ENCODE results near the gene TRIM9. TPM values are rescaled to one million over a fixed set of nuclear protein-coding genes. Genes with fewer than 3 reads are reported as not detected.
A peak's percentile ranks its signal among the peaks of the same experiment; 100 is the strongest.

TRIM9 gene
- total RNA-seq, 4 donors from 2014 or later = 0.84 to 4.7 (median 1.4) TPM

DNA sequence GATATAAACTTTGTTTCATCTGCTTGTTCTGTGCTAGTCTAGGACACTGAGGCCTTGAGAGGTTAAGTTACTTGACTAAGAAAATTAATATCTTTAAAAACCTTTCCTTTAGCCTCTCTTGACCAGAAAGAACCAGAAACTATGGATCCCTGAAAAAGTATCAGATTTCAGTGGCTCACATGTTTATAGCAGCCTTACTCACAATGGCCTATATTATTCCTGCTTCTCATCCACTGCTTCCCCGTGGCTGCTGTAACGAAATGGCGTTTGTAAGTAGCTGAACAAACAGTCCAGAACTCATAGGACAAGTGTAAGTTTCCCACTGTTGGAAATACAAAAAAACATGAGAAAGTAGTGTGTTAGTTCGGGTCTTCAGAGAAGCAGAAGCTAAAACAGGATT, 147.5 kb downstream of the TRIM9 start:
- ATAC-seq = no peak
- no peak overlapping the region for H3K27ac ChIP-seq
- H3K27me3 ChIP-seq = no peaks in the 10 kb centered on the region
- no peak overlapping the region for H3K4me3 ChIP-seq
- peaks cover 0 to 19% (median 0%) of the 10 kb centered on the region in 3 donors for H3K4me1 ChIP-seq
- H3K36me3 ChIP-seq = no peaks in the 10 kb centered on the region
- WGBS, 2 donors (ENCODE audit: low coverage in 1 of 2) = 46% methylated on average over 4 of the region's 4 CpGs; no CpG with 5 or more reads in 1 of the 2 donors
- TF ChIP-seq POLR2AphosphoS5 (IDR thresholded peaks at IDR 0.05) (no peak), CTCF (IDR thresholded peaks at IDR 0.05) (no peak), EP300 (IDR thresholded peaks at IDR 0.05) (no peak), POLR2A (IDR thresholded peaks at IDR 0.05) (no peak)
- no peaks in the 10 kb centered on the region for H3K9me3 ChIP-seq

DNA sequence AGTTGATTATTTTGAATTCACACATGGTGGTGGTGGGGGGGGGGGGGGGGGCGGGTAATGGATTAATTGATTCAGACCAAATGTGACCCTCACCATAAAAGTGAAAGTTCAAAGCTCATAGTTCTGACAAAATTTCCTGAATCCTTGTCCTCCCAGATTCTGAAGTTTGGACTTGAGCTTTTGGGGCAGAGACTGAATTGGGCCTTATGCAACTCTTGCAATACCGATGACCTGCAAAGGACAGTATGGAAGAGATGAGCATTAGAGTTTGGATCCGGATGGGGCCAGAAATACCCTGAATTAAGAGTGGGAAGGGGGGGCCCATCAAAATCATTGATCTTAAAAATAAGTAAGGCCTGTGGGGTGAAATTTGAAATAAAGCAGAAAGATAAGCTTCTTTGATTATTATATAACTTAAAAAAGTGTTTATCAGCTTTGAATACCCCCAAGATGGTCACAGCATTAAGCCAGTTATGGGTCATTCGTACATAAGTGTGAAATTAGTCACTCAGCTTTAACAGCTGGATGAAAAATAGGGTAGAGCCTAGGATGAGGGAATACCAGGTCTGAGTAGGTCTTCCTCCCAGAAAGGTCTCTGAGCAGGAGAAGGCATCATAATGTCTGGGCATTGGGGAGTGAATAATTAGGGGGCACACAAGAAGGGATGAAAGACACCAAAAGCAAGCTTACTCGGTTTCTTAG, 148.5 kb downstream of the TRIM9 start:
- H3K27ac ChIP-seq = no peak overlapping the region
- WGBS, 2 donors (ENCODE audit: low coverage in 1 of 2) = 89 to 100% methylated on average over 4 to 5 of the region's 5 CpGs
- H3K9me3 ChIP-seq = no peaks in the 10 kb centered on the region
- H3K4me1 ChIP-seq = peaks cover 0 to 19% (median 0%) of the 10 kb centered on the region in 3 donors
- H3K27me3 ChIP-seq = no peaks in the 10 kb centered on the region
- H3K4me3 ChIP-seq = no peak overlapping the region
- no peak for TF ChIP-seq POLR2AphosphoS5 (IDR thresholded peaks at IDR 0.05)
- no peak for TF ChIP-seq EP300 (IDR thresholded peaks at IDR 0.05)
- no peak for TF ChIP-seq POLR2A (IDR thresholded peaks at IDR 0.05)
- ATAC-seq = no peak
- no peaks in the 10 kb centered on the region for H3K36me3 ChIP-seq

DNA sequence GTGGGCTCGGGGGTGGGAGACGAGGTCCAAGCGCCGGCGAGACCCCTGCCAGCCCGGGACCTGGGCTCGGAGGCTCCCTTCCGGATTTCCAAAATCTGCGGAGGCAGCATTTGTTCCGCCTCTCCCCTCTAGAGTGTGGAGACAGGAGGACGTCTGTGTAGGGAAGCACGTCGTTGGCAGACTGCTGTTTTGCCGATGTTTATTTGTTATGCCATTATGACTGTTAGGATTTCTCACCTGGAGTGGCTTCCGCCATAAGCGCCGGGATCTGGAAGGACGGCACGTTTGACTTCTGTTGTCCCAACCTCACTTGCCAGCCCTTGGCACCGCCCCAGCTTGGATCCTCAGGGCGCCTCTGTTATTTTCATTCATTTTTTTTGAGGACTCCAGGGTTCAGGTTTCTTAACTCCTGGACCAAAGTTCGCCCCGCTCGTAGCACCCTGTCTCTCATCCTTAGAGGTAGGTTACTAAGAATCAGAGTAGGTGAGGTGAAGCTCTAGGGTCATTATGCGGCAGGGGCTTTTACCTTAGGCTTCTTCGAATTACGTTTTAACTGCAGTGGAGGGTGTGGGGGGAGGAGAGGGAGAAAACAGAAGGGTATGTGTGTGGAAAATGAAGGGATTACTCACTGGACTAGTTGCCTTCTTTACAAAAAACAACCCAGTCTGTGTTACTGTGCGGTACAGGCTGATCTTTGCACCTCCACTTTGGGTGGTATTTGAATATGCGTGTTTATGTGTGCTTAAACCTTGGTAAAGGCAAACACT, 150.1 kb downstream of the TRIM9 start:
- ATAC-seq = peak; percentile 64
- Histone ChIP-seq H3K4me1 (peaks cover 0 to 19% (median 0%) of the 10 kb centered on the region in 3 donors), H3K27ac (peak overlapping the region; percentile 3 to 88 (median 82)), H3K4me3 (peak overlapping the region; percentile 64 to 82), H3K27me3 (no peaks in the 10 kb centered on the region), H3K36me3 (no peaks in the 10 kb centered on the region), H3K9me3 (no peaks in the 10 kb centered on the region)
- 18 to 23% methylated on average over 7 to 9 of the region's 29 CpGs for WGBS, 2 donors (ENCODE audit: low coverage in 1 of 2)
- no peak for TF ChIP-seq EP300 (IDR thresholded peaks at IDR 0.05)
- peak in 1 of 2 donors; percentile 1 for TF ChIP-seq POLR2A (IDR thresholded peaks at IDR 0.05)
- TF ChIP-seq CTCF (IDR thresholded peaks at IDR 0.05) = peak in 1 of 4 experiments; percentile 3

GRCh38 chr14:50943943-50944646, 150.8 kb downstream of the TRIM9 start, which contains the start of gene PYGL:
PYGL (minus strand) TSS chr14:50944483; CDS start chr14:50944403, 80 bp downstream.
- H3K4me3 ChIP-seq = peak within 1 kb of the TSS; percentile 64 to 82
- no peaks in the 10 kb centered on the region for H3K27me3 ChIP-seq
- WGBS, 2 donors (ENCODE audit: low coverage in 1 of 2) = no CpG with 5 or more reads among the region's 74 CpGs
- TF ChIP-seq POLR2AphosphoS5 (IDR thresholded peaks at IDR 0.05) (peak; percentile 43), CTCF (IDR thresholded peaks at IDR 0.05) (peak in 1 of 4 experiments; percentile 15), POLR2A (IDR thresholded peaks at IDR 0.05) (peak; percentile 55 to 67), EP300 (IDR thresholded peaks at IDR 0.05) (no peak)
- H3K4me1 ChIP-seq = peaks cover 0 to 19% (median 0%) of the 10 kb centered on the region in 3 donors
- peak within 1 kb of the TSS; percentile 3 to 88 (median 82) for H3K27ac ChIP-seq
- ATAC-seq = peak; percentile 93
- no peaks in the 10 kb centered on the region for H3K9me3 ChIP-seq
- no peaks in the 10 kb centered on the region for H3K36me3 ChIP-seq
